HT-29 (cell line): ENCODE results near the gene MT1G. TPM values are rescaled to one million over a fixed set of nuclear protein-coding genes. Genes with fewer than 3 reads are reported as not detected.
"Not testable (repeated sequence)": the region's sequence is repeated elsewhere in the genome, so short reads cannot be mapped to it uniquely, and the experiment has no call there.

Source experiments
- DNase-seq: peaks from one replicate; pipeline ENCODE4 v3.0.0-alpha.2; 2015; ENCODE audit warnings: low spot score
- total RNA-seq: library from RNA; depleted of rRNA; stranded (reverse); fragments of >200 nt; shearing (Covaris generic); gene quantifications from 2 replicates; pipeline ENCODE4 v1.2.3, GENCODE V29; 2014; rRNA removed

The MT1G gene
- total RNA-seq, 1 experiment from 2014 or later = 1.5 TPM

GRCh38 chr16:56621665-56622445 lies 46.0 kb downstream of the MT1G start:
- not testable (repeated sequence) for DNase-seq

DNA sequence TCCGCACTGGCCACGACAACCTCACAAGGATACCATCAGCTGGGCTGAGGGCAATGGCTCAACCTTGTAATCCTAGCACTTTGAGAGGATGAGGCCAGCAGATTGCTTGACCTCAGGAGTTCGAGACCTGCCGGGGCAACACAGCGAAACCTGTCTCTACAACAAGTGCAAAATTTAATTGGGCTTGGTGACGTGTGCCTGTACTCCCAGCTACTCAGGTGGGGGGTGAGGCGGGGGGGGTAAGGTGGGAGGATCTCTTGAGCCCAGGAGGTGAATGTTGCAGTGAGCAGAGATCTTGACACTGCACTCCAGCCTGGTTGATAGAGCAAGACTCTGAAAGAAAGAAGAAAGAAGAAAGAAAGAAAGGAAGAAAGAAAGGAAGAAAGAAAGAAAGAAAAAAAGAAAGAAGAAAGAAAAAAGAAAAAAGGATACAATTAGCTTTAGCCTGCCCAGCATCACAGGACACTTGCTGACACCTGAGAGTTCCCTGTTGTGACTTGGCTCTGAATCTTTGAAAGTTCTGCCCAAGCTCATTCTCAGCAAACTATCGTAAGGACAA lies 47.4 kb downstream of the MT1G start:
- no peak for DNase-seq

DNA sequence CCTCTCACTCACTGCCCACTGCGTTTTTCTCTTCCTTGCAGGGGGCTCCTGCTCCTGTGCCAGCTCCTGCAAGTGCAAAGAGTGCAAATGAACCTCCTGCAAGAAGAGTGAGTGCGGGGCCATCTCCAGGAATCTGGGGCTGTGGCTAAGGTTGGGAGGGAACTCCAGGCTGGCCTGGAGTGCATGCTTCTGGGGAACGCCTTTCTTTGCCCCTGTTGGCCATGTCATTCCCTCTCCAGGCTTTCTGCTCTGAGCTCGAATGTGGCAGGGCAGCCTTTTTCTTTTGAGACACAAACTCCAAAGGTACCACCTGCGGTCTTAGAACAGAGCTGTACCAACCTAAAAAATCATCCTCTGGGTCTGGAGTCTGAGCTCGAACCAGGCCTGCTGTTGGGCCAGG lies 49.7 kb downstream of the MT1G start:
- DNase-seq = no peak

GRCh38 chr16:56617212-56618085 lies 50.4 kb downstream of the MT1G start:
- no peak for DNase-seq

Other genes starting within 250 kb of the MT1G start
- 75.9 and 82.9 TPM in 2 replicates for gene AMFR, start 242.5 kb downstream of the MT1G start, total RNA-seq
- gene NUDT21, start 216.7 kb downstream of the MT1G start, total RNA-seq = 165 and 185 TPM in 2 replicates
- gene OGFOD1, start 216.5 kb downstream of the MT1G start, total RNA-seq = 34.2 and 43.2 TPM in 2 replicates
- 10.4 and 19.3 TPM in 2 replicates for gene BBS2, start 148.0 kb downstream of the MT1G start, total RNA-seq
- not detected in 2 replicates for gene MT4, start 103.0 kb downstream of the MT1G start, total RNA-seq
- gene MT3, start 78.5 kb downstream of the MT1G start, total RNA-seq = 3.5 TPM in 1 of 2 replicates, not detected in the other
- 44.1 and 51.4 TPM in 2 replicates for gene MT2A, start 59.5 kb downstream of the MT1G start, total RNA-seq
- gene MT1E, start 42.3 kb downstream of the MT1G start, total RNA-seq = 493 and 525 TPM in 2 replicates
- gene MT1M, start 35.4 kb downstream of the MT1G start, total RNA-seq = not detected in 2 replicates
- 2.0 and 6.6 TPM in 2 replicates for gene MT1A, start 29.4 kb downstream of the MT1G start, total RNA-seq
- not detected in 2 replicates for gene MT1B, start 16.2 kb downstream of the MT1G start, total RNA-seq
- gene MT1F, start 10.1 kb downstream of the MT1G start, total RNA-seq = 4.7 and 5.6 TPM in 2 replicates
- gene MT1H, start 1.7 kb upstream of the MT1G start, total RNA-seq = not detected in 2 replicates
- gene MT1X, start 14.4 kb upstream of the MT1G start, total RNA-seq = 29.2 and 29.4 TPM in 2 replicates
- 94.6 and 115 TPM in 2 replicates for gene NUP93, start 62.1 kb upstream of the MT1G start, total RNA-seq
- not detected in 2 replicates for gene SLC12A3, start 197.1 kb upstream of the MT1G start, total RNA-seq